Mesenchymal stem cell (in vitro differentiated cells and primary cell): ENCODE results near the gene NKAIN2.

Source experiments
- DNase-seq: peaks from one replicate; pipeline ENCODE4 v3.0.0-alpha.2; 2013
- H2AFZ ChIP-seq: one replicate; pipeline ENCODE4 v1.6.1; 2013; ENCODE audit warnings: low read depth, mild to moderate bottlenecking, control low read depth, inconsistent platforms, low read length, moderate library complexity
- H2AK5ac ChIP-seq: 2 replicates; pipeline ENCODE4 v1.6.1; 2013; ENCODE audit warnings: low read length, moderate library complexity, mild to moderate bottlenecking, inconsistent platforms; ENCODE audit not compliant: severe bottlenecking
- H2BK120ac ChIP-seq: one replicate; pipeline ENCODE4 v1.6.1; 2013; ENCODE audit warnings: low read depth, mild to moderate bottlenecking, inconsistent platforms, low read length, moderate library complexity
- H2BK12ac ChIP-seq, 2 experiments: one replicate each; pipeline ENCODE4 v1.6.1; 2013; ENCODE audit warnings: inconsistent platforms in 2 of 2, low read length in 2 of 2, mild to moderate bottlenecking in 2 of 2, moderate library complexity in 2 of 2, control low read depth in 1 of 2
- H2BK15ac ChIP-seq: one replicate; pipeline ENCODE4 v1.6.1; 2013; ENCODE audit warnings: mild to moderate bottlenecking, low read depth, inconsistent platforms; ENCODE audit not compliant: poor library complexity, severe bottlenecking
- H2BK5ac ChIP-seq: 2 replicates; pipeline ENCODE4 v1.6.1; 2013; ENCODE audit warnings: low read depth, mild to moderate bottlenecking, low read length, control low read depth, inconsistent platforms; ENCODE audit not compliant: poor library complexity, severe bottlenecking
- H3K14ac ChIP-seq, 2 experiments: one replicate each; pipeline ENCODE4 v1.6.1; 2013; ENCODE audit warnings: inconsistent platforms in 2 of 2, low read length in 2 of 2, control low read depth in 1 of 2, mild to moderate bottlenecking in 1 of 2, moderate library complexity in 1 of 2
- H3K18ac ChIP-seq, 2 experiments: one replicate each; pipeline ENCODE4 v1.6.1; 2013; ENCODE audit warnings: inconsistent platforms in 2 of 2, low read length in 2 of 2, control low read depth in 1 of 2, low read depth in 1 of 2, mild to moderate bottlenecking in 1 of 2
- H3K23ac ChIP-seq, 2 experiments: one replicate each; pipeline ENCODE4 v1.6.1; 2013; ENCODE audit warnings: inconsistent platforms in 2 of 2, low read length in 2 of 2, mild to moderate bottlenecking in 2 of 2, moderate library complexity in 2 of 2, control low read depth in 1 of 2
- H3K27ac ChIP-seq: 2 replicates; pipeline ENCODE4 v1.5.1; 2013; ENCODE audit warnings: mild to moderate bottlenecking, moderate library complexity, low read length, control low read depth, inconsistent platforms; ENCODE audit not compliant: poor library complexity, severe bottlenecking
- H3K27me3 ChIP-seq, 2 experiments: 2 replicates each; pipeline versions ENCODE4 v1.6.1 to v1.7.0; 2013; ENCODE audit warnings: low read length in 2 of 2, mild to moderate bottlenecking in 2 of 2, moderate library complexity in 2 of 2, control low read depth in 1 of 2, inconsistent platforms in 1 of 2; ENCODE audit not compliant: control insufficient read depth in 1 of 2, insufficient read depth in 1 of 2
- H3K36me3 ChIP-seq, 2 experiments: 2 replicates each; pipeline versions ENCODE4 v1.6.1 to v1.7.0; 2013; ENCODE audit warnings: low read length in 2 of 2, control low read depth in 1 of 2, inconsistent platforms in 1 of 2, low read depth in 1 of 2, mild to moderate bottlenecking in 1 of 2; ENCODE audit not compliant: insufficient read depth in 2 of 2, control insufficient read depth in 1 of 2
- H3K4ac ChIP-seq, 2 experiments: one replicate each; pipeline ENCODE4 v1.6.1; 2013; ENCODE audit warnings: inconsistent platforms in 2 of 2, low read length in 2 of 2, mild to moderate bottlenecking in 2 of 2, moderate library complexity in 2 of 2, control low read depth in 1 of 2, low read depth in 1 of 2
- H3K4me1 ChIP-seq: 2 replicates; pipeline ENCODE4 v1.6.1; 2013; ENCODE audit warnings: low read depth, low read length, control low read depth; ENCODE audit not compliant: control insufficient read depth, insufficient read depth
- H3K4me2 ChIP-seq: 2 replicates; pipeline ENCODE4 v1.6.1; 2013; ENCODE audit warnings: low read length, mild to moderate bottlenecking, inconsistent platforms; ENCODE audit not compliant: poor library complexity, severe bottlenecking
- H3K4me3 ChIP-seq, 2 experiments: 2 replicates each; pipeline versions ENCODE4 v1.5.1 to v1.7.0; 2013; ENCODE audit warnings: low read length in 2 of 2, mild to moderate bottlenecking in 2 of 2, control low read depth in 1 of 2, low read depth in 1 of 2; ENCODE audit not compliant: insufficient read depth in 1 of 2
- H3K79me1 ChIP-seq: replicated peaks from 2 replicates; pipeline ENCODE4 v1.6.1; 2013; ENCODE audit warnings: mild to moderate bottlenecking, control low read depth, low read length, inconsistent platforms; ENCODE audit not compliant: poor library complexity, severe bottlenecking
- H3K9ac ChIP-seq: 2 replicates; pipeline ENCODE4 v1.7.0; 2013; ENCODE audit warnings: mild to moderate bottlenecking, low read length, moderate library complexity
- H3K9me3 ChIP-seq: 2 replicates; pipeline ENCODE4 v1.7.0; 2013; ENCODE audit warnings: mild to moderate bottlenecking, low read length; ENCODE audit not compliant: control insufficient read depth
- H4K8ac ChIP-seq: one replicate; pipeline ENCODE4 v1.6.1; 2013; ENCODE audit warnings: inconsistent platforms, mild to moderate bottlenecking, low read length, moderate library complexity
- H4K91ac ChIP-seq: one replicate; pipeline ENCODE4 v1.6.1; 2013; ENCODE audit warnings: mild to moderate bottlenecking, low read length, inconsistent platforms
- WGBS: methylation state at CpG from one replicate; pipeline ENCODE4 v1.1.7; 2013; ENCODE audit warnings: mixed read lengths; 5-methylcytosine and 5-hydroxymethylcytosine counted together

NKAIN2 gene

GRCh38 chr6:124590001-124590400 is 786.3 kb downstream of the NKAIN2 start:
- H3K4me3 ChIP-seq = no peak overlapping the region
- H2AFZ ChIP-seq = peak overlapping the region; percentile 23
- H3K4me1 ChIP-seq = no peaks in the 10 kb centered on the region
- no peak overlapping the region for H3K14ac ChIP-seq
- no peaks in the 10 kb centered on the region for H3K9me3 ChIP-seq
- H3K23ac ChIP-seq = no peak overlapping the region
- no peak overlapping the region for H4K91ac ChIP-seq
- H2AK5ac ChIP-seq = no peak overlapping the region
- no peak overlapping the region for H3K9ac ChIP-seq
- H3K36me3 ChIP-seq = no peaks in the 10 kb centered on the region
- no peak overlapping the region for H2BK5ac ChIP-seq
- no peak overlapping the region for H3K18ac ChIP-seq
- no peak overlapping the region for H4K8ac ChIP-seq
- no peaks in the 10 kb centered on the region for H3K27me3 ChIP-seq
- WGBS = 0% methylated on average over 1 of the region's 2 CpGs
- no peak overlapping the region for H3K27ac ChIP-seq
- no peaks in the 10 kb centered on the region for H3K79me1 ChIP-seq
- H2BK12ac ChIP-seq = no peak overlapping the region
- no peak overlapping the region for H3K4ac ChIP-seq
- DNase-seq = no peak
- no peak overlapping the region for H2BK120ac ChIP-seq
- no peak overlapping the region for H3K4me2 ChIP-seq
- no peak overlapping the region for H2BK15ac ChIP-seq

GRCh38 chr6:124599656-124600055 is 796.0 kb downstream of the NKAIN2 start:
- Histone ChIP-seq H2BK120ac (no peak overlapping the region), H2BK15ac (no peak overlapping the region), H3K27me3 (no peaks in the 10 kb centered on the region), H3K4me1 (no peaks in the 10 kb centered on the region), H3K14ac (no peak overlapping the region), H3K23ac (no peak overlapping the region), H3K4ac (no peak overlapping the region), H3K4me3 (no peak overlapping the region), H3K9me3 (no peaks in the 10 kb centered on the region), H3K79me1 (no peaks in the 10 kb centered on the region), H2BK5ac (no peak overlapping the region), H3K36me3 (no peaks in the 10 kb centered on the region), H4K8ac (no peak overlapping the region), H3K18ac (no peak overlapping the region), H2AFZ (no peak overlapping the region), H2AK5ac (no peak overlapping the region), H3K27ac (no peak overlapping the region), H2BK12ac (no peak overlapping the region), H4K91ac (no peak overlapping the region), H3K4me2 (no peak overlapping the region), H3K9ac (no peak overlapping the region)
- 81% methylated on average over 1 of the region's 1 CpG for WGBS
- DNase-seq = no peak

GRCh38 chr6:124604719-124605118 is 801.1 kb downstream of the NKAIN2 start:
- Histone ChIP-seq H3K4me1 (no peaks in the 10 kb centered on the region), H3K27me3 (no peaks in the 10 kb centered on the region), H3K27ac (no peak overlapping the region), H3K4me2 (no peak overlapping the region), H2AFZ (no peak overlapping the region), H3K36me3 (no peaks in the 10 kb centered on the region), H2BK5ac (no peak overlapping the region), H3K9ac (no peak overlapping the region), H3K23ac (no peak overlapping the region), H3K14ac (no peak overlapping the region), H4K8ac (no peak overlapping the region), H2BK120ac (no peak overlapping the region), H3K4me3 (no peak overlapping the region), H3K4ac (no peak overlapping the region), H3K9me3 (no peaks in the 10 kb centered on the region), H2AK5ac (no peak overlapping the region), H2BK12ac (no peak overlapping the region), H2BK15ac (no peak overlapping the region), H3K18ac (no peak overlapping the region), H3K79me1 (no peaks in the 10 kb centered on the region), H4K91ac (no peak overlapping the region)
- 91% methylated on average over 2 of the region's 3 CpGs for WGBS
- no peak for DNase-seq

- Histone ChIP-seq H3K18ac (no peak overlapping the region), H4K8ac (no peak overlapping the region), H3K23ac (no peak overlapping the region), H3K79me1 (no peaks in the 10 kb centered on the region), H3K36me3 (no peaks in the 10 kb centered on the region), H4K91ac (no peak overlapping the region), H3K4ac (no peak overlapping the region), H3K27ac (no peak overlapping the region), H3K14ac (no peak overlapping the region), H2AK5ac (no peak overlapping the region), H2BK120ac (no peak overlapping the region), H3K27me3 (no peaks in the 10 kb centered on the region), H2BK15ac (no peak overlapping the region), H2AFZ (no peak overlapping the region), H3K4me1 (no peaks in the 10 kb centered on the region), H2BK5ac (no peak overlapping the region), H2BK12ac (no peak overlapping the region), H3K9ac (no peak overlapping the region), H3K4me3 (no peak overlapping the region), H3K4me2 (no peak overlapping the region), H3K9me3 (no peaks in the 10 kb centered on the region)
- DNase-seq = no peak
These were observed 803.5 kb downstream of the NKAIN2 start for GRCh38 chr6:124607119-124607627.
